HepG2 (cell line): ENCODE results near the gene HYAL1. TPM values are rescaled to one million over a fixed set of nuclear protein-coding genes. Genes with fewer than 3 reads are reported as not detected.

Source experiments
- ATAC-seq: fragments of 200-7000 bp; cut with Tn5 transposase; 3 replicates; pipeline ENCODE4 v1.9.1; 2020; ENCODE audit warnings: mild to moderate bottlenecking, moderate library complexity
- BruUV-seq: library from RNA; stranded (reverse); fragments of 400-500 nt; replicated peaks from 2 replicates; lab custom pipeline; 2021; lab: Mats Ljungman, UMichigan
- CTCF ChIA-PET: fragments of 300-600 bp; formaldehyde crosslinking; extraction: SDS; loops from one replicate; lab custom pipeline; 2021; ENCODE audit warnings: low total read pairs, inconsistent platforms, low intra/inter-chr PET ratio; lab: Yijun Ruan, JAX
- POLR2A ChIA-PET: fragments of 350-600 bp; sonication (Branson Sonifier 250); formaldehyde crosslinking; loops from one replicate; lab custom pipeline; 2020; ENCODE audit warnings: antibody characterized with exemption, inconsistent platforms; lab: Yijun Ruan, JAX
- DNase-seq: peaks from one replicate; pipeline ENCODE4 v3.0.0-alpha.2; 2015; ENCODE audit warnings: low spot score
- FAIRE-seq: peaks from 3 replicates; lab custom pipeline; 2011; peaks lifted over from hg19 to GRCh38; lab: Jason Lieb, UNC
- H2AFZ ChIP-seq: one replicate; pipeline ENCODE4 v1.6.1; 2011; ENCODE audit warnings: low read length, inconsistent platforms
- H3K27ac ChIP-seq: fragments of 300-600 bp; 3 replicates; pipeline ENCODE4 v1.8.0; 2011; ENCODE audit warnings: mixed run types, mild to moderate bottlenecking, mixed read lengths, low read length, inconsistent platforms; ENCODE audit not compliant: insufficient read depth; ENCODE audit errors: extremely low read length
- H3K27me3 ChIP-seq, 2 experiments: fragments of 200-600 bp in 1 of 2; 2 replicates in 1 of 2; 3 replicates in 1 of 2; pipeline versions ENCODE4 v1.6.0 to v1.8.0; 2011; ENCODE audit warnings: low read length in 2 of 2, mild to moderate bottlenecking in 2 of 2, moderate library complexity in 2 of 2, inconsistent platforms in 1 of 2; ENCODE audit not compliant: insufficient read depth in 2 of 2, control insufficient read depth in 1 of 2
- H3K36me3 ChIP-seq, 2 experiments: fragments of 200-600 bp in 1 of 2; replicated peaks in 1 of 2; 2 replicates in 1 of 2; 3 replicates in 1 of 2; pipeline versions ENCODE4 v1.5.1 to v1.8.0; 2011; ENCODE audit warnings: low read length in 2 of 2, inconsistent platforms in 1 of 2; ENCODE audit not compliant: insufficient read depth in 2 of 2, control insufficient read depth in 1 of 2
- H3K4me1 ChIP-seq: 2 replicates; pipeline ENCODE4 v1.5.1; 2012; ENCODE audit warnings: low read length, inconsistent platforms; ENCODE audit not compliant: insufficient read depth
- H3K4me2 ChIP-seq: 2 replicates; pipeline ENCODE4 v1.6.0; 2011; ENCODE audit warnings: low read depth, low read length, inconsistent platforms
- H3K4me3 ChIP-seq, 3 experiments: fragments of 200-600 bp in 1 of 3; sonication (generic), shearing (Covaris generic) in 1 of 3; replicated peaks in 1 of 3; 2 replicates each; pipeline ENCODE4 v1.5.1; 2011 to 2016; ENCODE audit warnings: low read length in 3 of 3, inconsistent platforms in 2 of 3, low read depth in 2 of 3, mild to moderate bottlenecking in 2 of 3, control low read depth in 1 of 3, mixed read lengths in 1 of 3; ENCODE audit not compliant: insufficient read depth in 1 of 3
- H3K79me2 ChIP-seq: one replicate; pipeline ENCODE4 v1.6.1; 2011; ENCODE audit warnings: low read length, inconsistent platforms; ENCODE audit not compliant: insufficient read depth
- H3K9ac ChIP-seq: 2 replicates; pipeline ENCODE4 v1.6.0; 2011; ENCODE audit warnings: mild to moderate bottlenecking, low read depth, low read length, inconsistent platforms; ENCODE audit not compliant: insufficient read depth
- H3K9me3 ChIP-seq: 2 replicates; pipeline ENCODE4 v1.5.1; 2012; ENCODE audit warnings: mild to moderate bottlenecking, low read length
- H4K20me1 ChIP-seq: 2 replicates; pipeline ENCODE4 v1.6.0; 2011; ENCODE audit warnings: inconsistent platforms, mild to moderate bottlenecking, low read length, moderate library complexity; ENCODE audit not compliant: insufficient read depth
- ETV5 ChIP-seq: IDR thresholded peaks from 2 replicates; pipeline ENCODE4 v1.6.1; 2018; ENCODE audit warnings: missing biosample characterization, missing genetic modification reagents, inconsistent platforms, borderline replicate concordance
- FOXK1 ChIP-seq: sonication (generic); formaldehyde crosslinking; IDR thresholded peaks from 2 replicates; pipeline ENCODE4 v1.4.0; 2020; ENCODE audit warnings: low read depth, missing genetic modification reagents, borderline replicate concordance
- HOXA3 ChIP-seq: sonication (generic); formaldehyde crosslinking; IDR thresholded peaks from 2 replicates; pipeline ENCODE4 v1.5.0; 2020; ENCODE audit warnings: missing genetic modification reagents
- JUNB ChIP-seq: sonication (generic); formaldehyde crosslinking; IDR thresholded peaks from 2 replicates; pipeline ENCODE4 v1.8.0; 2022; ENCODE audit warnings: missing genetic modification reagents, mild to moderate bottlenecking, borderline replicate concordance
- MAFG ChIP-seq: sonication (generic); formaldehyde crosslinking; IDR thresholded peaks from 2 replicates; pipeline ENCODE4 v1.5.1; 2020; ENCODE audit warnings: mild to moderate bottlenecking, missing genetic modification reagents
- MED1 ChIP-seq: sonication (generic); formaldehyde crosslinking; IDR thresholded peaks from 2 replicates; pipeline ENCODE4 v1.4.0; 2020; ENCODE audit warnings: missing genetic modification reagents
- RBM22 ChIP-seq: fragments of 200-400 bp; formaldehyde crosslinking; optimal IDR thresholded peaks from 2 replicates; pipeline ENCODE3; 2017; ENCODE audit warnings: mild to moderate bottlenecking, low read length, moderate library complexity
- YY1 ChIP-seq: IDR thresholded peaks from 2 replicates; pipeline ENCODE4 v1.6.1; 2011; ENCODE audit warnings: low read length, low read depth, moderate library complexity, mild to moderate bottlenecking; ENCODE audit not compliant: insufficient read depth, insufficient replicate concordance
- ZBTB8A ChIP-seq: sonication (generic); formaldehyde crosslinking; IDR thresholded peaks from 2 replicates; pipeline ENCODE4 v1.4.0; 2020; ENCODE audit warnings: mild to moderate bottlenecking, low read depth, missing genetic modification reagents, borderline replicate concordance
- ZMAT3 ChIP-seq: sonication (generic); formaldehyde crosslinking; conservative IDR thresholded peaks from 2 replicates; pipeline ENCODE4 v1.7.0; 2021; ENCODE audit warnings: missing genetic modification reagents
- ZNF530 ChIP-seq: sonication (generic); formaldehyde crosslinking; IDR thresholded peaks from 2 replicates; pipeline ENCODE4 v1.5.0; 2020; ENCODE audit warnings: low read depth, mild to moderate bottlenecking, missing genetic modification reagents
- ZNF564 ChIP-seq: sonication (generic); formaldehyde crosslinking; IDR thresholded peaks from 2 replicates; pipeline ENCODE4 v1.8.1; 2023; ENCODE audit warnings: mild to moderate bottlenecking, missing genetic modification reagents
- ZNF75D ChIP-seq: sonication (generic); formaldehyde crosslinking; IDR thresholded peaks from 2 replicates; pipeline ENCODE4 v1.8.1; 2023; ENCODE audit warnings: missing genetic modification reagents, mild to moderate bottlenecking, borderline replicate concordance
- ZNF768 ChIP-seq: sonication (generic); formaldehyde crosslinking; IDR thresholded peaks from 2 replicates; pipeline ENCODE4 v1.4.0; 2020; ENCODE audit warnings: missing genetic modification reagents
- ZNF780A ChIP-seq: sonication (generic); formaldehyde crosslinking; IDR thresholded peaks from 2 replicates; pipeline ENCODE4 v1.8.0; 2022; ENCODE audit warnings: mild to moderate bottlenecking, missing genetic modification reagents, moderate library complexity
- ZNF839 ChIP-seq: sonication (generic); formaldehyde crosslinking; IDR thresholded peaks from 2 replicates; pipeline ENCODE4 v1.4.0; 2020; ENCODE audit warnings: missing genetic modification reagents, mild to moderate bottlenecking, borderline replicate concordance
- ZSCAN29 ChIP-seq: sonication (generic); formaldehyde crosslinking; conservative IDR thresholded peaks from 2 replicates; pipeline ENCODE4 v1.4.0; 2020; ENCODE audit warnings: mild to moderate bottlenecking, missing genetic modification reagents
- WGBS: methylation state at CpG from one replicate; pipeline ENCODE4 v1.1.6; 2017; ENCODE audit warnings: low lambda C conversion rate; 5-methylcytosine and 5-hydroxymethylcytosine counted together
- in situ Hi-C: cut with HindIII; loops from 2 replicates; pipeline ENCODE4 v1.10.0; 2017; ENCODE audit warnings: low pct_unique_long_range_greater_than_20kb; ENCODE audit not compliant: extremely low pct_ligation_motif_present
- intact Hi-C: fragments of 100-400 bp; cut with micrococcal nuclease; formaldehyde crosslinking; loops from one replicate; pipeline ENCODE4 v1.10.0; 2022; ENCODE audit not compliant: unreplicated experiment
- polyA plus RNA-seq, 8 experiments: library from polyadenylated mRNA; depleted of rRNA in 3 of 8; stranded (reverse) in 7 of 8; unstranded in 1 of 8; fragments of >200 nt; fragmentation: Illumina TruSeq in 4 of 8; extraction: Trizol in 4 of 8; gene quantifications; 2 replicates each; pipeline versions ENCODE4 v1.2.1 to v1.2.3, GENCODE V29; 2011 to 2016; ENCODE audit warnings: low read depth in 4 of 8, missing spikeins in 1 of 8, mixed read lengths in 1 of 8; ENCODE audit not compliant: insufficient read depth in 1 of 8
- total RNA-seq, 5 experiments: library from RNA; depleted of rRNA; stranded (reverse); fragments of >200 nt; fragmentation: Illumina TruSeq; extraction: Trizol; gene quantifications; 2 replicates each; pipeline ENCODE4 v1.2.3, GENCODE V29; 2016; ENCODE audit warnings: low read depth in 1 of 5

HYAL1 gene
- total and polyA plus RNA-seq, 2 of the 13 experiments (the other 11 are each of a cell fraction or from before 2014, with no cell fraction given) = 76.5 to 193 TPM

- TF ChIP-seq ZNF780A (CRISPR knock-in tag) (no peak), MAFG (no peak), HOXA3 (CRISPR knock-in tag) (no peak), ZSCAN29 (no peak), RBM22 (peak; percentile 84), YY1 (no peak), ETV5 (no peak), ZNF530 (CRISPR knock-in tag) (no peak), ZBTB8A (no peak), MED1 (CRISPR knock-in tag) (no peak), ZNF768 (CRISPR knock-in tag) (no peak)
These were observed 25.1 kb downstream of the HYAL1 start (continued) for GRCh38 chr3:50278123-50278879.

- Histone ChIP-seq H3K4me2 (no peak overlapping the region), H4K20me1 (no peaks in the 10 kb centered on the region; the same call in 1 of the 2 replicates), H2AFZ (no peak overlapping the region), H3K4me1 (peaks cover 46% of the 10 kb centered on the region), H3K9ac (no peak overlapping the region), H3K36me3 (peaks cover 14 to 30% of the 10 kb centered on the region in 2 experiments), H3K4me3 (no peak overlapping the region), H3K27ac (no peak overlapping the region), H3K9me3 (no peaks in the 10 kb centered on the region)
- 95% methylated on average over 17 of the region's 17 CpGs for WGBS
- no TSS peak for BruUV-seq
- DNase-seq (no peak), ATAC-seq (no peak), FAIRE-seq (no peak)
- CTCF ChIA-PET = no interaction called here
- in situ Hi-C loops = loop anchor here (10.0 kb wide), 1 partner anchor 82 kb away; the partner anchor contains the start of gene GNAT1
- intact Hi-C loops = no loop called here
- TF ChIP-seq FOXK1 (no peak), ZNF75D (no peak), JUNB (no peak), ZNF564 (CRISPR knock-in tag) (no peak), ZMAT3 (no peak), ZNF839 (CRISPR knock-in tag) (no peak)
- TF ChIP-seq, all 625 proteins: peak for 0
- Histone ChIP-seq H3K27me3 (no peaks in the 10 kb centered on the region), H3K79me2 (peaks cover 7% of the 10 kb centered on the region)
- POLR2A ChIA-PET = interaction anchor here (0.7 to 1.7 kb wide), 4 partner anchors 12 to 71 kb away, joined by 3 to 7 read pairs (median 4); partner anchors contain the start of genes HYAL3, IFRD2 and NAA80
These were observed 26.6 kb downstream of the HYAL1 start for GRCh38 chr3:50276762-50277101.
